GM20431 (cell line): ENCODE results near the gene POLR2L.

Experiments used
- in situ Hi-C: fragments of 300-500 bp; cut with MseI, MboI; formaldehyde crosslinking; loops from one replicate; pipeline ENCODE4 v1.15.0; 2020; ENCODE audit warnings: low sequenced_read_pairs; ENCODE audit not compliant: unreplicated experiment

Gene POLR2L

GRCh38 chr11:842370-843002 is at the start of gene POLR2L, which contains the start of gene TSPAN4:
Gene POLR2L (minus strand): TSS chr11:842529. CDS start chr11:842508, 21 bp downstream.
Gene TSPAN4 (plus strand): TSS chr11:842852. CDS start chr11:850305, 7,453 bp downstream.
- in situ Hi-C loops: no loop called here

GRCh38 chr11:890794-891540 is 48.6 kb upstream of the POLR2L start:
- in situ Hi-C loops: no loop called here

- in situ Hi-C loops: no loop called here
Measured at GRCh38 chr11:889687-890475, 47.6 kb upstream of the POLR2L start.

GRCh38 chr11:889257-889656 is 46.9 kb upstream of the POLR2L start:
- in situ Hi-C loops: no loop called here

GRCh38 chr11:888310-889212 is 46.2 kb upstream of the POLR2L start:
- in situ Hi-C loops: no loop called here

GRCh38 chr11:887589-887988 is 45.3 kb upstream of the POLR2L start:
- in situ Hi-C loops: no loop called here

- in situ Hi-C loops: no loop called here
Measured at GRCh38 chr11:886568-886967, 44.2 kb upstream of the POLR2L start.

- in situ Hi-C loops: no loop called here
Measured at GRCh38 chr11:884578-885070, 42.3 kb upstream of the POLR2L start.

GRCh38 chr11:883527-883926 is 41.2 kb upstream of the POLR2L start:
- in situ Hi-C loops: no loop called here

- in situ Hi-C loops: no loop called here
Measured at GRCh38 chr11:882596-882995, 40.3 kb upstream of the POLR2L start.

GRCh38 chr11:880447-880846 is 38.1 kb upstream of the POLR2L start:
- in situ Hi-C loops: no loop called here

GRCh38 chr11:877565-877964 is 35.2 kb upstream of the POLR2L start:
- in situ Hi-C loops: no loop called here

- in situ Hi-C loops: no loop called here
Measured at GRCh38 chr11:876545-876944, 34.2 kb upstream of the POLR2L start.

GRCh38 chr11:875769-876301 is 33.5 kb upstream of the POLR2L start:
- in situ Hi-C loops: no loop called here

- in situ Hi-C loops: no loop called here
Measured at GRCh38 chr11:875203-875602, 32.9 kb upstream of the POLR2L start.

GRCh38 chr11:873706-874105 is 31.4 kb upstream of the POLR2L start:
- in situ Hi-C loops: no loop called here

GRCh38 chr11:872799-873198 is 30.5 kb upstream of the POLR2L start:
- in situ Hi-C loops: no loop called here

- in situ Hi-C loops: no loop called here
Measured at GRCh38 chr11:871472-871871, 29.1 kb upstream of the POLR2L start.

- in situ Hi-C loops: no loop called here
Measured at GRCh38 chr11:870418-870817, 28.1 kb upstream of the POLR2L start.

- in situ Hi-C loops: no loop called here
Measured at GRCh38 chr11:870127-870413, 27.7 kb upstream of the POLR2L start.
